GM18498 (cell line): ENCODE data around the gene PCED1B.
"Not testable (repeated sequence)": the region's sequence is repeated elsewhere in the genome, so short reads cannot be mapped to it uniquely, and the experiment has no call there.

Source experiments
- ATAC-seq: cut with Tn5 transposase; IDR thresholded peaks from one replicate; pipeline ENCODE4 v1.9.1; 2021; ENCODE audit warnings: mild to moderate bottlenecking, moderate library complexity; ENCODE audit not compliant: unreplicated experiment

The PCED1B gene, protein sequence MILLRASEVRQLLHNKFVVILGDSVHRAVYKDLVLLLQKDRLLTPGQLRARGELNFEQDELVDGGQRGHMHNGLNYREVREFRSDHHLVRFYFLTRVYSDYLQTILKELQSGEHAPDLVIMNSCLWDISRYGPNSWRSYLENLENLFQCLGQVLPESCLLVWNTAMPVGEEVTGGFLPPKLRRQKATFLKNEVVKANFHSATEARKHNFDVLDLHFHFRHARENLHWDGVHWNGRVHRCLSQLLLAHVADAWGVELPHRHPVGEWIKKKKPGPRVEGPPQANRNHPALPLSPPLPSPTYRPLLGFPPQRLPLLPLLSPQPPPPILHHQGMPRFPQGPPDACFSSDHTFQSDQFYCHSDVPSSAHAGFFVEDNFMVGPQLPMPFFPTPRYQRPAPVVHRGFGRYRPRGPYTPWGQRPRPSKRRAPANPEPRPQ

DNA sequence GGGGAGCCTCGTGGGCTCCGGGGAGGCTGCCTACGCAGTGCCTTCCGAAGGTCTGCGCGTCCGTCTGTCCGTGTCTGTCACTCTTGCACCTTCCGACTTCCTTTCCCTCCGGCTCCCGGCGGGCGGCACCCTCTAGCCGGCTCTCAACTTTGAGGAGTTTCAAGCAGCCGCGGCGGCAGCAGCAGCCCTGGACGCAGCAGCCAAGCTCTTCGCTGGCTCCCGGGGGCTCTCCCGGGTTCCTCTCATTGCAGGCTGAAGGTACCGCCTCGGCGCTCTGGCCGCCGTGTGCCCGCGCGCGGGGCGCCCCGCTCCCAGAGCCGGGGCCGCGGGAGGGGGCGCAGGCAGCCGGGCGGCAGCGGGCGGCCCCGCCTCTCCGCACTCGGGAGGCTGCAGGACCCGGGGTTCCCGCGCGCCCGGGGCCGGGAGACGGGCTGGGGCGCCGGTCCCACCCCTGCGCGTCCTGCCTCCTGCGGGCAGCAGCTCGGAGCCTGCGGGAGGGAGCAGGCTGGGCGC is at the start of gene PCED1B, which contains the start of gene AMIGO2:
Gene PCED1B (plus strand): TSS at position 154 of the 513 bp plus-strand sequence. CDS start 155,443 bp downstream, outside the sequence.
Gene AMIGO2 (minus strand): TSS at position 492 of the 513 bp plus-strand sequence. CDS start 957 bp downstream, outside the sequence.
- peak; percentile 79 for ATAC-seq

DNA sequence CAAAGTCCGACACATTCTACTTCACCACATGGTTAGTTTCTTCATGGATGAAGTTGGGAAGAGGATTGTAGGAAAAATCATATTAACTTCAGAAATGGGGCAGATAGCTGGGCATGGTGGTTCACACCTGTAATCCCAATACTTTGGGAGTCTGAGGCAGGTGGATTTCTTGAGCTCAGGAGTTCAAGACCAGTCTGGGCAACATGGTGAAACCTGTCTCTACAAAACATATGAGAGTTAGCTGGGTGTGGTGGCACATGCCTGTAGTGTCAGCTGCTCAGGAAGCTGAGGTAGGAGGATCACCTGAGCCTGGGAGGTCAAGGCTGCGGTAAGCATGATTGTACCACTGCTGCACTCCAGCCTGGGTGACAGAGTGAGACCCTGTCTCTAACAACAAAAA is 49.5 kb upstream of the PCED1B start:
- ATAC-seq: no peak

DNA sequence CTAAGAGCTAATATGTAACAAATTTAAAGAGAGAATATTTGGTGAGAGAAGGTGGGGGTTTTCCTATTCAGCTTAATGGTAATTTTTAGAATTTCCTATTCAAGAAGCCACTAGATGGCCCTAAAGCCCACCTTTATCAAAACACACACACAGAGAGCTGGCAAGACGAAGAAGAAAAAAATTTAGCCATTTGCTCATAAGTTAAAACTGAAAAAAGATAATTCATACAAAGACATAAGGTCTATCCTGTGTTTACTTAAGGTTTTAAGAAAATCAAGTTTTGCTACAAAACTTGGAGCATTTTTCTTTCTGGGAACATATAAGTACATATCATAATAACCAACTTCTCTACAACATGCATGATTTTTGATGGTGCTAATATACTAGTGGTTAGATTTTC is 46.8 kb upstream of the PCED1B start:
- ATAC-seq: no peak

DNA sequence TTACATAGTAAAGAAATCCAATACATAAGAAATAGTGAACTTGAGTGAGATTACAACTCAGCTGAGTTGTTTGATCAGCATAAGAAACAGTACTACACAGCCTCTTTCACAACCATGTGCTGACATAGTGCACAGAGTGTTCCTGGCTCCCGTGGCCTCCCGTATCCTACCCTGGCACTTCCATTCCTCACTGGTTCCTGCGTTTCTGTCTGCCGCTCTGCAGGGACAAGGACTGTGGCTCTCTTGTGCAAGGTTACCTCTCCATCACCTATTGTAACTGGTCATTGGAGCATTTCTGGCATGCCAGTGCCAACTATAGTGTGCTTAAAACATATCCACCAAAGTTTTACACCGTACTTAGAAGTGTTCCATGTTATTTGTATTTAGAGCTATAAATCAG is 46.3 kb upstream of the PCED1B start:
- ATAC-seq: no peak

DNA sequence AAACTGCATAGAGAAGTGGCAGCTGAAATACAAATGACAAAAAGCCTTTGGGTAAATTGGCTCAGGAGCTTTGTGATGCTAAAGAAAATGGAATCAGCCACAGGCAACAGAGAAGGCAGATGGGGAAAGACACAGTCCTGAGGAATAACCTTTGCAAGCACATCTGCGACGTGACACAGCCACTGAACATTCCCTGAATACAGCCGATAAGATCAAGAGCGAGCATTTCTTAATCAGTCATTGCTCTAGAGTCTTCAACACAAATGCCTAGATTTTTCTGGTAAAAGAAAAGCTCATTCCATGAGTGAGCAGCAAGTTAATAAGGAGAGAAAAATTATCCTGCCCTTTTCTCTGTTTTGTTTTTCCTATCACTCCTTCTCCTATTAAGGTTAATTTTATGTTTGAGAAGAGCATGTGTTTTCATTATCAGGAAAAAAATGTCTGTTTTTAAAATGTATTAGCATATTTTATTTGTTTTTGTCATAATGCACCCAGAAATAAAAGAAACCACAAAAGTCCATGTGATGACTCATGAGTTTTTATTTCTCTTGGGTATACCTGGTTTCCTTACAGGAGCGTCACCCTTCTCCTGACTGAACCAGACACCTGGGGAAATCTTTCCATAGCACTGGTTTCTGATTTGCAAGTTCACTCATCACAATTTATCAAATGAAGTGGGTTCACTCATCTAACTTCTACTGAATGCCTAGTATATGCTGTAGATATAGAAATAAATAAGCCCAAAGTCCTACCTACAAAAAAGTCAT is 45.4 kb upstream of the PCED1B start:
- no peak for ATAC-seq

DNA sequence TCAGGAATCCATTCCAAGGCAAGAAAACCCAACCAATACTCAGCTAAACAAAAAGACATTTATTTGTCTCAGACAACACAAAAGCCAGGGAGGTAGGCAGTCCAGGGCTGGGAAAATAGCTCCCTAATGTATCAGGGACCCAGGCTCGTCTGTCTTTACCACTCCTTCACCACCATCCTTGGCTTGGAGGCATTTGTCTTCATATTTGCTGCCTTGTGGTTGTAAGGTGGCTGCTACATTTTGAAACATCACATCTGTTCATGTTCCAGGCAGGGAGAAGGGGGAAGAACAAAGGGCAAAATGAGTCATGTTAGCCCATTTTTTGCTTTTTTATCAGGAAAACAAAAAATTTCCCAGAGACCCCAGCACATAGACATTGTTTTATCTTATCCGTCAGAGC is 44.8 kb upstream of the PCED1B start:
- ATAC-seq: no peak

DNA sequence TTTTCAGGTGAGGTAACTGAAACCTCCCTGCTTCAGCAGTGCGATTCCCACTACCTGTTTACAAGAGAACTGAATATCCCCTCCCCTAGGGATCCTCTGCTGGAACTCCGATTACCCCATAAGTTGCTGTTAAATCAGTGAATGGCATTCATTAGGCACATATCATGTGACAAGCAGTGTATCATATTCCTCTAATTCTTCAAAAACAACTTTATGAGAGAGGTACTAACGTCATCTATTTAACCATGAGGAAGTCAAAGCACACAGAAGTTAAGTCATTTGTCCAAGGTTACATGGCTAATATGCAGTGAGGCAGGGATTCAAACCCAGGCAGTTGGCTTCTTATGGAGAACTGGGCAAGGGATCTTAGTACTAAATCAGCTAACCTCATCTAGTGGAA is 43.9 kb upstream of the PCED1B start:
- ATAC-seq: no peak

DNA sequence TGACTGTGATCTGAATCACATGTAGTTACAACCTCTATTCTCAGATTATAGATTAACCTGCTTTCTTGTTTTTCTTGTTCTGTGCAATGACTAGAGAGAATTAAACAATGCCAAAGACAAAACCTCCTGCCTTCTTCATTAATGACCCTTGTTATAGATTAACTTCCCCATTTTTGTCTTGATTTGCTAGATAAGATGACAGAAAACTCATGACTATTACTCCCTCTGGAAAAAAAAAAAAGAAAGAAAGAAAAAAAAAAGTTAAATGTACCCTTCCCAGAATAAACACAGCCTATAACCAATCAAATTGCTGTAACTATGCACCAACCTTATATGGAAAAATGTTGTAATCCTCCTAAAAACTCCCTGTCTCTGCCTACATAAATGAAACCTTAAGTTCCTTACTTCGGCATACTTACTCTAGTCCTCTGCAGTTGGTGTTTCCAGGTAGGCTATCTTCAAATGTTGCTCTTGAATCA is 41.1 kb upstream of the PCED1B start:
- no peak for ATAC-seq

DNA sequence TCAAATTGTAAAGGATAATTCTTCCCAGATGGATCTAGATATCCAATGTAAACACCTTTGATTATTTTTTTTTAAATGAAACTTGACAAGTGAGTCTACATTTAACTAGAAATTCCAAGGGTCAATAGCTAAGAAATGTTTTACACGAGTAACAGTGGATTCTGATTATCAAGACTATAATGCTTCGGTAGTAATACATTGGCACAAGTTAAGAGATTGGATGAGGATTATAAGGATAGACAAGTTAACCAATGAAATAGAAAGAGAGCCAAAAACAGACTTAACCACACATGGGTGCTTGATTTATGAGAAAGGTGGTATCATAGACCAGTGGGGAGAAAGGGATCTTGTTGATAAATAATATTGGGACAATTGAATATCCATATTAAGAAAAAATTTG is 40.3 kb upstream of the PCED1B start:
- ATAC-seq: no peak

DNA sequence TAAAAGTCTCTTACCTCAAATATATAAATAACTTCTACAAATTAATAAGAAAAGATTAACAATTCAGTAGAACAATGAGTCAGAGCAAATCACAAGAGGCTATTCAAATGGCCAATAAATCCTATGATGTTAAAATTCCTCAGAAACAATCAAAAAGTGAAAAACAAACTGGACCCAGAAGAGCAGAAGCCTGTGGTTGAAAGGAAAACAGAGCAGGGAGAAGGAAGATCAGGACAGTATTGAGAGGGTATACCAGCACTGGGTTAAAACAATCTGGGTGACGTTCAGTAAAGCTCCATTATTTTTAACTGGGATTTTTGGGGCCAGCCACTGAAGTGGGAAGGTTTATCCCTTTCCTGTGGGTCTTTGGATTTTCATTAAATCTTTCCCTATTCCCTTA is 39.7 kb upstream of the PCED1B start:
- no peak for ATAC-seq

DNA sequence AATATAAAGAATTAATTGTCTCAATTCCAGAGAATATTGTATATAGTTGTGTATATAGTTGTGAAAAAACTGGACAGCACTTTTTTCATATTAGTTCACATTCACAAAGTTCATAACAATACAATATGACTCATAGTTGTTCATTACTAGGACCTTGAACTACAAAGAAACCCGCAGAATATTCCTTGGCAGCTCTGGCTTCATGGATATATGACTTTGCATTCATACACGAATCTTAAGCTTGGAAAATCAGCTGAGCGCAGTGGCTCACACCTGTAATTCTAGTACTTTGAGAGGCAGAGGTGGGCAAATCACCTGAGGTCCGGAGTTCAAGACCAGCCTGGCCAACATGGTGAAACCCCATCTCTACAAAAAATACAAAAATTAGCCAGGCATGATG is 38.1 kb upstream of the PCED1B start:
- no peak for ATAC-seq

DNA sequence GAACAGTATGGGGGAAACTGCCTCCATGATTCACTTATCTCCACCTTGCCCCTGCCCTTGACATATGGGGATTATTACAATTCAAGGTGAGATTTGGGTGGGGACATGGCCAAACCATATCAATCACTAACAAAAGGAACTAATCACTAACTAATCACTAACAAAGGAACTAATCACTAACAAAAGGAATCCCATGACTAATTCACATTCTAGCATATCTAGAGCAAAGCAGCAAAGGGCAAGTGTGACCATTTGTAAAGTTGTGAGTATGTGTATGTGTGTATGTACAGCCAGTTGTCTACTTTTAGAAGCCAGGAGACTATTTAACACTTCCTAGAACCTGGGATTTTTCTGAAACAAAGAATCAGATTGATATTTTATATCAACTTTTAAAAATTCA is 30.9 kb upstream of the PCED1B start:
- no peak for ATAC-seq

DNA sequence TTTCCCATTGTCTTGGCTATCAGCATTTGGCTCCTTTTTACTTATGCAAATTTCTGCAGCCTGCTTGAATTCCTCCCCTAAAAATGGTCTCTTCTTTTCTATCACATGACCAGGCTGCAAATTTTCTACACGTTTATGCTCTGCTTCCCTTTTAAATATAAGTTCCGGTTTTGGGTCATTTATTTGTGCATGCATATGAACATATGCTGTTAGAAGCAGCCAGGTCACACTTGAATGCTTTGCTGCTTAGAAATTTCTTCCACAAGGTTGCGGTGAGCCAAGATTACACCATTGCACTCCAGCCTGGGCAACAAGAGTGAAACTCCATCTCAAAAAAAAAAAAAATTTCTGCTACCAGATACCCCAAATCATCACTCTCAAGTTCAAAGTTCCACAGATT is 28.1 kb upstream of the PCED1B start:
- ATAC-seq: not testable (repeated sequence)

DNA sequence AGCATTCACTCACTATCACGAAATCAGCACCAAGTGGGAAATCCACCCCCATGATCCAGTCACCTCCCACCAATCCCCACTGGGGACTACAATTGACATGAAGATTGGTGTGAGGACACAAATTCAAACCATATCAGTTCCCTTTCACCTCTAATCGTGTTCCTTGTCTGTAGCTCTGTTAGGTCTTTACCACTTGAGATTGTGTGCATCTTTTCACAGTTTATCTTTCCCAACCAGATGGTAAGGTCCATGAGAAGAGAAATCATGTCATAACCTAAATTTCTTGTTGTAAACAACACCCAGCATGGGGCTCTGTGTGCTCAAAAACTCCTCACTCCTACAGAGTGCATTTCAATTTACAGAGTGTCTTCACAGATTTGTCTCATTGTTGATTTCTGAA is 27.1 kb upstream of the PCED1B start:
- no peak for ATAC-seq

DNA sequence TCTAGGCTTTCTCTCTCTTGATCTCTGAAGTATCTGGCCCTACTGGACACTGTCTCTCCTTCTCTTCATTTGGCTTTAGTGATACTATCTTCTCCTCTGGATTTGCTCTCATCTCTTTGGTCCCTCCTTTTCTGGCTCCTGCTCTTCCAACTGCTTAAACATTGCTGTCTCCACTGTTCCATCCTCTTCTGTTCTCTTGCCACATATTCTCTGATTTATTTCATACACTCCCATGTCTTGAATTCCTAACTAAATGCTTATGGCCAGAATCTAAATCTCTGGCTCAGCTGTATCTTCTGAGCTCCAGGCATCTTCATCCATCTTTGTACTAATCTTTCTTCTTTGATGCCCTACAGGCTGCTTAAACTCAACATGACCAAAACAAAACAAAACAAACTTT is 25.5 kb upstream of the PCED1B start:
- ATAC-seq: no peak

DNA sequence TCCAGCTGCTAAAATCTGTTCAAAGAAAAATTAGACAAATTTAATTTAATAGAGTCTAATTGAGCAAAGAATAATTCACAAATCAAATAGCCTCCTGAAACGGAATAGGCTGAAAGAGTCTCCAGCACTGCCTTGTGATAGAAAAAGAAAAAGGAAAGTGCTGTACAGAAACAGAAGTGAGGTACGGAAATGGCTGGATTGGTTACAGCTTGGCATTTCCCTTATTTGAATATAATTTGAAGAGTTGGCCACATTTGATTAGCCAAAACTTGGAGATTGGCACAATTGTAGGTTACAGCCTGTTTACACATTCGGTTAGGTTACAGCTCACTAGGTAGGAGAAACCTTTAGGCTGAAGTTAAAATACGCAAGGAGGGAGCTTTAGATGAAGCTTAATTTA is 24.8 kb upstream of the PCED1B start:
- no peak for ATAC-seq

DNA sequence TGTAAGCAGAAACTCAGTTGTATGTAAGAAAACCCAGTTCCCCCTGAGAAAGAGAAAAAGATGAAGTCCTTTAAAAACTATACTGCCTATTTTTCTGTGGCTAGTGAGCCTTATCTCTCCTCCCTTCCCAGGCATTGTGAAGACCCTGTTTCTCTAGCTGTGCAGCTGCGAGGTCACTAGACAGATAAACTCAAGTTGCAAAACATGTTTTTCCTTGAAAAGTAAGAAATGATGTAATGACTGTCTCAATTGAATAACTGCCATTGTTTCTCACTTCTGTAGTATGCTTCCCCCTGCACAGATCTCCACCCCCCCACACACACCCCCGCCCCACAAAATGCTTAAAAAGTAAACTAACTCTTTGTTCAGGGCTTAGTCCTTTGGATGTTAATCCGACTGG is 23.6 kb upstream of the PCED1B start:
- not testable (repeated sequence) for ATAC-seq

DNA sequence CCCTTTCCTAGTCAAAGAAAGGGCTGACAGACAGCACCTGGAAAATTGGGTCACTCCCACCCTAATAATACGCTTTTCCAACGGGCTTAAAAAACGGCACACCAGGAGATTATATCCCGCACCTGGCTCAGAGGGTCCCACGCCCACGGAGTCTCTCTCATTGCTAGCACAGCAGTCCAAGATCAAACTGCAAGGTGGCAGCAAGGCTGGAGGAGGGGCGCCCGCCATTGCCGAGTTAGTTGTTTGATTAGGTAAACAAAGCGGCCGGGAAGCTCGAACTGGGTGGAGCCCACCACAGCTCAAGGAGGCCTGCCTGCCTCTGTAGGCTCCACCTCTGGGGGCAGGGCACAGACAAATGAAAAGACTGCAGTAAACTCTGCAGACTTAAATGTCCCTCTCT is 22.5 kb upstream of the PCED1B start:
- not testable (repeated sequence) for ATAC-seq

DNA sequence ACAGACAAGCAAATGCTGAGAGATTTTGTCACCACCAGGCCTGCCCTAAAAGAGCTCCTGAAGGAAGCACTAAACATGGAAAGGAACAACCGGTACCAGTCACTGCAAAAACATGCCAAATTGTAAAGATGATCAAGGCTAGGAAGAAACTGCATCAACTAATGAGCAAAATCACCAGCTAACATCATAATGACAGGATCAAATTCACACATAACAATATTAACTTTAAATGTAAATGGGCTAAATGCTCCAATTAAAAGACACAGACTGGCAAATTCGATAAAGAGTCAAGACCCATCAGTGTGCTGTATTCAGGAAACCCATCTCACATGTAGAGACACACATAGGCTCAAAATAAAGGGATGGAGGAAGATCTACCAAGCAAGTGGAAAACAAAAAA is 20.8 kb upstream of the PCED1B start:
- ATAC-seq: not testable (repeated sequence)

DNA sequence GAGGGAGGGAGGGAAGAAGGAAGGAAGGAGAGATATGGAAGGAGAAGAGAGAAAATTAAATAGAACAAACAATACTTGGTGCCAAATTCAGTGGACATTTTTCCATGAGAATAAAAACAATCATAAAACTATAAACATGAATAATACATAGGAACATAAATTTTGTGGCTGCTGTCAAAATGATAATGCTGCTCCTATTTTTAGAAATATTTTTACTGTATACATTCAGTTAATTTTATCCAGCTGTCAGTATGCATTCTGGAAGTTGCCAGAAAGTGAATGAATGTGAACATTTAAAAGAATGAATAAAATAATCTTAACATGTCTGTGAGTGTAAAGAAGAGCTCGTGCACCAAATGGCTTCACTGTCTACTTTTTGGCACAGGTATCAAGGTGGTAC is 13.9 kb upstream of the PCED1B start:
- ATAC-seq: no peak

DNA sequence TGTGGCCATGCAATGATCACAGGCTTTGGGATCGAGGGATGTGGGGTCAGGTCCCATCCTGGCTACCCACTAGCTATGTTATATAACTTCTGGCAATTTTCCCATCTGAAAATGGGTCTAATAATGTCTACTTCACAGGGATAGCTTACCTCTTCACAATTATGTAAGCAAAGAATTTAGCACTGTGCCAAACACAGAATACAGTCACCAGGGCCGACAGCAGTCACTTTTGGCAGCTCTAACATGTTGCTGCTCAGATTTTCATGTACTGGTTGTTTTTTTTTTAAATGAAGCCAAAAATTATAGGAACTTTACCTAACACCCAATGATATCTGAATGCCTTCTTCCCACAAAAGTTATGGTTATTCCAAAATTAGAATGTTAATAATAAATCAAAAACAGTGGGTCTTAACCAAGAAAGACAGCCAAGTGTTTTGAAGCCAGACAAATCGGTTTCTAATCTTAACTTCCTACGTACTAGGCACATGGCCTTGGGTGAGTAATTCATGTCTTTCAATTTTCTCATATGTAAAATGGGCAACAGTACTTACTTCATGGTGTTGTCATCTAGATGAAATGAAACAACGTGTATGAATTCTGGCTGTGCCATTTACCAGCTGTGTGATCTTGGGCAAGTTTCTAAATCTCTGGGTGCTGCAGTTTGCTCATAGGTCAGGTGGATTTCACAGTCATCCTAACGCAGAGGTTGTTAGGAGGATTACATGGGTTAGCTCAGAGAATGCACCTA is 13.0 kb upstream of the PCED1B start:
- no peak for ATAC-seq
